GM21723 (cell line): ENCODE measurements around the gene ABHD11.

Source experiments
- ATAC-seq: cut with Tn5 transposase; IDR thresholded peaks from one replicate; pipeline ENCODE4 v1.9.1; 2021; ENCODE audit warnings: mild to moderate bottlenecking, moderate library complexity; ENCODE audit not compliant: unreplicated experiment

The ABHD11 gene

GRCh38 chr7:73702665-73703064 is 35.9 kb downstream of the ABHD11 start:
- no peak for ATAC-seq

- ATAC-seq, result no peak
These were observed 36.4 kb downstream of the ABHD11 start for GRCh38 chr7:73702226-73702625.

GRCh38 chr7:73701357-73701995 is 37.1 kb downstream of the ABHD11 start:
- ATAC-seq, result no peak

GRCh38 chr7:73700581-73701134 is 37.9 kb downstream of the ABHD11 start:
- ATAC-seq, result no peak

- no peak for ATAC-seq
These were observed 38.6 kb downstream of the ABHD11 start for GRCh38 chr7:73700069-73700423.

- ATAC-seq, result no peak
These were observed 39.1 kb downstream of the ABHD11 start for GRCh38 chr7:73699370-73700068.

- no peak for ATAC-seq
These were observed 40.2 kb downstream of the ABHD11 start for GRCh38 chr7:73698410-73698809.

- no peak for ATAC-seq
These were observed 42.2 kb downstream of the ABHD11 start for GRCh38 chr7:73696372-73696771.

- ATAC-seq, result no peak
These were observed 48.0 kb downstream of the ABHD11 start for GRCh38 chr7:73690646-73691045.

GRCh38 chr7:73688288-73688687 is 50.3 kb downstream of the ABHD11 start:
- ATAC-seq, result no peak
